ENCODE data around the gene MBNL1.

- no peak for TF ChIP-seq CTCF (IDR thresholded peaks at IDR 0.05)
- no peak for TF ChIP-seq EZH2 (IDR thresholded peaks at IDR 0.05)
Measured at GRCh38 chr3:152377184-152377570, 108.4 kb downstream of the MBNL1 start.

All from neural progenitor cell (in vitro differentiated cells).